Measurements from ENCODE around the gene PSMD14. TPM values are rescaled to one million over a fixed set of nuclear protein-coding genes. Genes with fewer than 3 reads are reported as not detected.

Gene PSMD14
- total RNA-seq, 1 experiment from 2014 or later, result 118 TPM

- no peaks in the 10 kb centered on the region for H3K4me1 ChIP-seq (ENCODE audit: control insufficient read depth in 1 of 2, insufficient read depth in 2 of 2, low read length in 2 of 2)
- no peak for TF ChIP-seq RAD21 (IDR thresholded peaks at IDR 0.05; ENCODE audit: low read depth)
- no peak for TF ChIP-seq SIN3A (IDR thresholded peaks at IDR 0.05; ENCODE audit: low read depth)
- no peak for TF ChIP-seq ELF1 (IDR thresholded peaks at IDR 0.05; ENCODE audit: borderline replicate concordance, low read depth)
- no peak for TF ChIP-seq MAX (IDR thresholded peaks at IDR 0.05)
- no peak for TF ChIP-seq SP1 (IDR thresholded peaks at IDR 0.05; ENCODE audit: low read depth)
- TF ChIP-seq REST (IDR thresholded peaks at IDR 0.05; ENCODE audit: low read depth), result no peak
- no peak for TF ChIP-seq POLR2AphosphoS5 (IDR thresholded peaks at IDR 0.05; ENCODE audit: low read depth, low read length)
- BruUV-seq (replicated peaks), result no TSS peak
- no peak overlapping the region for H3K4me3 ChIP-seq (replicated peaks in 1 of 2; ENCODE audit: low read depth in 1 of 2, low read length in 2 of 2)
- no peaks in the 10 kb centered on the region for H4K20me1 ChIP-seq (ENCODE audit: insufficient read depth)
- H3K27me3 ChIP-seq (ENCODE audit: insufficient read depth, low read length), result no peaks in the 10 kb centered on the region
- CTCF ChIA-PET, result no interaction called here
- no peak overlapping the region for H3K4me2 ChIP-seq (ENCODE audit: low read length)
- no peaks in the 10 kb centered on the region for H3K9me3 ChIP-seq (ENCODE audit: control insufficient read depth in 1 of 2, insufficient read depth in 1 of 2, low read depth in 1 of 2, low read length in 2 of 2)
- ATAC-seq (no peak), DNase-seq (ENCODE audit: low read depth, low spot score) (no peak)
- no peaks in the 10 kb centered on the region for H3K9me2 ChIP-seq (ENCODE audit: insufficient read depth)
- H3K9ac ChIP-seq (ENCODE audit: low read length), result no peak overlapping the region
- no peak overlapping the region for H2AFZ ChIP-seq (ENCODE audit: low read depth, low read length, poor library complexity, severe bottlenecking)
- no peaks in the 10 kb centered on the region for H3K36me3 ChIP-seq (ENCODE audit: control insufficient read depth in 1 of 2, insufficient read depth in 2 of 2, low read length in 2 of 2)
- intact Hi-C loops (cut with micrococcal nuclease), result no loop called here
- POLR2A ChIA-PET, result no interaction called here
- no peaks in the 10 kb centered on the region for H3K79me2 ChIP-seq (ENCODE audit: insufficient read depth, low read length)
- H3K27ac ChIP-seq (ENCODE audit: low read depth, low read length), result no peak overlapping the region
- RAD21 ChIA-PET (ENCODE audit: low non-redundant PET in 1 of 2, low total read pairs in 2 of 2, uncharacterized antibody in 2 of 2, unreplicated experiment in 2 of 2), result no interaction called here
Measured at GRCh38 chr2:161427664-161428587, 119.7 kb downstream of the PSMD14 start.

Measured in HCT116 (cell line).